NT2/D1 (cell line): ENCODE data around the gene RGS9.

ENCODE experiments used
- SUZ12 ChIP-seq: IDR thresholded peaks from 2 replicates; pipeline ENCODE4 v1.6.1; 2011; ENCODE audit not compliant: insufficient read length, insufficient read depth; ENCODE audit errors: extremely low read depth
- YY1 ChIP-seq: IDR thresholded peaks from 2 replicates; pipeline ENCODE4 v1.6.1; 2011; ENCODE audit not compliant: insufficient read length, insufficient read depth
- ZNF274 ChIP-seq: IDR thresholded peaks from 2 replicates; pipeline ENCODE4 v1.6.1; 2011; ENCODE audit warnings: mild to moderate bottlenecking, low read depth, low read length

- TF ChIP-seq ZNF274 (no peak), SUZ12 (no peak), YY1 (no peak)
Observed at GRCh38 chr17:65227637-65228036, 90.5 kb downstream of the RGS9 start.
